Stimulated activated CD4-positive, alpha-beta T cell treated with anti-CD3 and anti-CD28 coated beads, Interleukin-15, amount 100 ng/mL, for 24 hours (primary cell): ENCODE data around the gene ADRA1B.

Experiments used
- DNase-seq: peaks from one replicate; pipeline ENCODE4 v3.0.0-alpha.2; 2020

The ADRA1B gene

GRCh38 chr5:160021831-160022446 is 105.7 kb downstream of the ADRA1B start:
- peak; percentile 52 for DNase-seq
